Choroid plexus epithelial cell (primary cell): ENCODE results near the gene FRZB.

Source experiments
- DNase-seq: peaks from one replicate; pipeline ENCODE4 v3.0.0-alpha.2; 2010; ENCODE audit warnings: low read depth
- H3K4me3 ChIP-seq: 2 replicates; pipeline ENCODE4 v1.5.1; 2011; ENCODE audit warnings: low read depth, mild to moderate bottlenecking, control low read depth, low read length, moderate library complexity
- CTCF ChIP-seq: conservative IDR thresholded peaks from 2 replicates; pipeline ENCODE4 v1.5.1; 2011; ENCODE audit warnings: low read depth, mild to moderate bottlenecking, control low read depth, inconsistent platforms, low read length, moderate library complexity

The FRZB gene

DNA sequence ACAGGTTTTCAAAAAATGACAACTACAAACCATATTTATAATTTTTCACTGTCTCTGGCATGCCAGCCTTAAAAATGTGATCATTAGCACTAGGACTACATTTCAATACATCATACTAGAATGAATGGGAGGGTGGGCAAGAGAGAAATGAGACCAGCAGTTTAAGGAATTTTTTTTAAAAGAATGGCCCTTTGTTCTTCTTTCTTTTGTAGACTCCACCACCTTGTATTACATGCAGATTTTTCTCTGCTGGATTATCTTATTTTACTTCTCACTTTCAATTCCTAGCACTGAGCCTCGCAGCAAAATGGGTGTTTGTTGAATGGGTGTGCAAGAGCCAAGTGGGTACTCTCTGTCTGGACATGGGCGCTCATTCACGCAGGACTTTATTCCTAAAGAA, 39.9 kb downstream of the FRZB start:
- no peak overlapping the region for H3K4me3 ChIP-seq
- no peak for DNase-seq
- TF ChIP-seq CTCF: no peak

DNA sequence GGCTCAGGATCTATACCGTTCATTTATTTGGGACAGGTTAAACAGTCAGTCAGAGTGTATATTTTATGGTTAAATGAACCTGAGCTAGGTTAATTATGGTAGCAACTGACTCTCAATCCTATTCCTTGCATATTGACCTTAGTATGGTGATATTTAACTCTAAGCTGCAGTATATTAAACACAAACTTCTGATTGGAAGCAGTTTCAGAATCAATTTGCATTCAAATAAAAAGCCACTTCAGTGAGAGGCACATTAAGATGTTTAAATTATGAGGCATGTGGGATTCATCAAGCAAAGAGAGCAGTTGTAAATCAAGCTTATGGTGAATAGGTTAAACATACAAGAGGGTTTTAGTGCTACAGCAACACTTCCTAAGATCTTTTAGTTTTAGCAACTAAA, 40.4 kb downstream of the FRZB start:
- DNase-seq: no peak
- no peak overlapping the region for H3K4me3 ChIP-seq
- TF ChIP-seq CTCF: no peak

- no peak for TF ChIP-seq CTCF
- no peak overlapping the region for H3K4me3 ChIP-seq
- DNase-seq: no peak
These were observed 41.7 kb downstream of the FRZB start for GRCh38 chr2:182824767-182825158.

- no peak overlapping the region for H3K4me3 ChIP-seq
- no peak for TF ChIP-seq CTCF
- no peak for DNase-seq
These were observed 42.2 kb downstream of the FRZB start for GRCh38 chr2:182824056-182824766.

GRCh38 chr2:182822733-182823132, 43.7 kb downstream of the FRZB start:
- no peak overlapping the region for H3K4me3 ChIP-seq
- no peak for TF ChIP-seq CTCF
- no peak for DNase-seq

DNA sequence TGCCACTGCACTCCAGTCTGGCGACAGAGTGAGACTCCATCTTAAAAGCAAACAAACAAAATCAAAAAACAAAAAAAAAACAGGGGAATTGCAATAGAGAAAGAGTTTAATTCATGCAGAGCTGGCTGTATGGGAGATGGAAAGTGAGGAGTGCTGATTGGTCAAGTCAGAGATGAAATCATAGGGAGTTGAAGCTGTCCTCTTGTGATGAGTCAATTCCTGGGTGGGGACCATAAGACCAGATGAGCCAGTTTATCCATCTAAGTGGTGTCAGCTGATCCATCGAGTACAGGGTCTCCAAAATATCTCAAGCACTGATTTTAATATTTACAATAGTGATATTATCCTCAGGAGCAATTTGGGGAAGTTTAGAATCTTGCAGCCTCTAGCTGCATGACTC, 45.3 kb downstream of the FRZB start:
- H3K4me3 ChIP-seq: no peak overlapping the region
- no peak for TF ChIP-seq CTCF
- DNase-seq: peak; percentile 11

DNA sequence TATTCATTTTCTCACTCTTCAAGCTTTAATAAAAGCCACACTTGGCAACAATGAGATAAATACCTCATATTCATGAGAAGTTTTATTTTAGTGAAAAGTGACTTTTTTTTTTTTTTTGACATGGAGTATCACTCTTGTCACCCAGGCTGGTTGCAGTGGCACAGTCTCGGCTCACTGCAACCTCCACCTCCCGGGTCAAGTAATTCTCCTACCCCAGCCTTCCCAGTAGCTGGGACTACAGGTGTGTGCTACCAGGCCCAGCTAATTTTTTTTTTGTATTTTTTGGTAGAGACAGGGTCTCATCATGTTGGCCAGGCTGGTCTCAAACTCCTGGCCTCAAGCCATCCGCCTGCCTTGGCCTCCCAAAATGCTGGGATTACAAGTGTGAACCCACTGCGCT, 47.0 kb downstream of the FRZB start:
- no peak for DNase-seq
- H3K4me3 ChIP-seq: no peak overlapping the region
- TF ChIP-seq CTCF: no peak
